ENCODE measurements around the gene TRIM24.

Gene TRIM24

GRCh38 chr7:138545123-138545522 lies 85.1 kb downstream of the TRIM24 start:
- Histone ChIP-seq H3F3A (ENCODE audit: insufficient read depth, low read length) (no peaks in the 10 kb centered on the region), H3K9me2 (ENCODE audit: low read depth, low read length) (no peaks in the 10 kb centered on the region), H2AFZ (ENCODE audit: low read length) (no peak overlapping the region), H3K36me3 (ENCODE audit: insufficient read depth, low read length) (peaks cover 75% of the 10 kb centered on the region), H3K27me3 (ENCODE audit: insufficient read depth, low read length) (no peaks in the 10 kb centered on the region), H3K4me3 (ENCODE audit: low read depth, low read length, poor library complexity, severe bottlenecking) (no peak overlapping the region), H3K4me2 (ENCODE audit: low read length) (no peak overlapping the region), H4K20me1 (ENCODE audit: insufficient read depth, low read length) (no peaks in the 10 kb centered on the region), H3K9ac (ENCODE audit: low read length) (no peak overlapping the region), H3K27ac (ENCODE audit: low read depth, low read length, poor library complexity, severe bottlenecking) (no peak overlapping the region), H3K9me3 (ENCODE audit: low read length) (no peaks in the 10 kb centered on the region), H3K4me1 (ENCODE audit: insufficient read depth, low read length, severe bottlenecking) (no peaks in the 10 kb centered on the region), H3K79me2 (ENCODE audit: insufficient read depth, low read length) (no peaks in the 10 kb centered on the region)
- TF ChIP-seq, protein P1, sequence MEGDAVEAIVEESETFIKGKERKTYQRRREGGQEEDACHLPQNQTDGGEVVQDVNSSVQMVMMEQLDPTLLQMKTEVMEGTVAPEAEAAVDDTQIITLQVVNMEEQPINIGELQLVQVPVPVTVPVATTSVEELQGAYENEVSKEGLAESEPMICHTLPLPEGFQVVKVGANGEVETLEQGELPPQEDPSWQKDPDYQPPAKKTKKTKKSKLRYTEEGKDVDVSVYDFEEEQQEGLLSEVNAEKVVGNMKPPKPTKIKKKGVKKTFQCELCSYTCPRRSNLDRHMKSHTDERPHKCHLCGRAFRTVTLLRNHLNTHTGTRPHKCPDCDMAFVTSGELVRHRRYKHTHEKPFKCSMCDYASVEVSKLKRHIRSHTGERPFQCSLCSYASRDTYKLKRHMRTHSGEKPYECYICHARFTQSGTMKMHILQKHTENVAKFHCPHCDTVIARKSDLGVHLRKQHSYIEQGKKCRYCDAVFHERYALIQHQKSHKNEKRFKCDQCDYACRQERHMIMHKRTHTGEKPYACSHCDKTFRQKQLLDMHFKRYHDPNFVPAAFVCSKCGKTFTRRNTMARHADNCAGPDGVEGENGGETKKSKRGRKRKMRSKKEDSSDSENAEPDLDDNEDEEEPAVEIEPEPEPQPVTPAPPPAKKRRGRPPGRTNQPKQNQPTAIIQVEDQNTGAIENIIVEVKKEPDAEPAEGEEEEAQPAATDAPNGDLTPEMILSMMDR (IDR thresholded peaks at IDR 0.05; ENCODE audit: low read length): no peak
- TF ChIP-seq EZH2 (IDR thresholded peaks at IDR 0.05; ENCODE audit: borderline replicate concordance, low read length): no peak

DNA sequence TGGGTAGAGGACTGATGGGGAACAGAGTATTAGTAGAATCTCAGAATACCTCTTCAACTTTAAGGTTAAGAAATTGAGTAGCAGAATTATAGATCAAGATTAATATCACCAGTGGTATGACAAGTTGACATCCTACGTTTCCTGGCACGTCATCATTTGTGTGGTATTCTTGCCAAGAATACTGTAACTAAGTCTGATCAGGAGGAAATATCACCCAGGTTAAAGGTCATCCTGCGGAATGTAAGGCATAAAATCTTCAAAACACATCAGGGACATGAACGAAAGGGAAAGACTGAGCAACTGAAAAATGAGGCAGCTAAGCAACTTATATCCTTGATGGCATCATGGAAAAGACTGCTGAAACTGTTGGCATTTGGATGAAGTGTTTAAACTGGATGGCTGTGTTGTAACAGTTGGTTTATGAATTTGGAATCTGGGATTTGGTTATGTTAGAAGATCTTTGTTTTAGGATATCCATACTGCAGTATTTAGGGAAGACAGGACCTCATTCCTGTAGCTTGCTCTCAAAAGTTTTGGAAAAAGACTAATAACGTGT lies 86.1 kb downstream of the TRIM24 start:
- no peak overlapping the region for H3K4me3 ChIP-seq (ENCODE audit: low read depth, low read length, poor library complexity, severe bottlenecking)
- H3K79me2 ChIP-seq (ENCODE audit: insufficient read depth, low read length): no peaks in the 10 kb centered on the region
- no peak overlapping the region for H3K4me2 ChIP-seq (ENCODE audit: low read length)
- H4K20me1 ChIP-seq (ENCODE audit: insufficient read depth, low read length): no peaks in the 10 kb centered on the region
- no peak overlapping the region for H3K27ac ChIP-seq (ENCODE audit: low read depth, low read length, poor library complexity, severe bottlenecking)
- H2AFZ ChIP-seq (ENCODE audit: low read length): no peak overlapping the region
- no peak for TF ChIP-seq EZH2 (IDR thresholded peaks at IDR 0.05; ENCODE audit: borderline replicate concordance, low read length)
- TF ChIP-seq, protein P1 (IDR thresholded peaks at IDR 0.05; ENCODE audit: low read length): no peak
- no peaks in the 10 kb centered on the region for H3K9me2 ChIP-seq (ENCODE audit: low read depth, low read length)
- no peak overlapping the region for H3K9ac ChIP-seq (ENCODE audit: low read length)
- no peaks in the 10 kb centered on the region for H3K4me1 ChIP-seq (ENCODE audit: insufficient read depth, low read length, severe bottlenecking)
- H3K36me3 ChIP-seq (ENCODE audit: insufficient read depth, low read length): peaks cover 70% of the 10 kb centered on the region
- H3K9me3 ChIP-seq (ENCODE audit: low read length): no peaks in the 10 kb centered on the region
- H3K27me3 ChIP-seq (ENCODE audit: insufficient read depth, low read length): no peaks in the 10 kb centered on the region
- H3F3A ChIP-seq (ENCODE audit: insufficient read depth, low read length): no peaks in the 10 kb centered on the region

DNA sequence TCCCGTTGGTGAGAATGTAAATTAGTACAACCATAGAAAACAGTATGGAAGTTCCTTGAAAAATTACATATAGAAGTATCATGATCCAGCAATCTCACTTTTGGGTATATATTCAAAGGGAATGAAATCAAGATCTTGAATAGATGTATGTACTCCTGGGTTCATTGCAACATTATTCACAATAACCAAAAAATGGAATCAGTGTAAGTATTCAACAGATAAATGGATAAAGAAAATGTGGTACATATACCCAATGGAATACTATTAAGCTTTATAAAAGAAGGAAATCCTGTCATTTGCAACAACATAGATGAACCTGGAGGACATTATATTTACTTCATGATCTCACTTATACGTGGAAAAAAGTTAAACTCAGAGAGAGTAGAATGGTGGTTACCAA lies 86.8 kb downstream of the TRIM24 start:
- Histone ChIP-seq H3K9me3 (ENCODE audit: low read length) (no peaks in the 10 kb centered on the region), H3K79me2 (ENCODE audit: insufficient read depth, low read length) (no peaks in the 10 kb centered on the region), H2AFZ (ENCODE audit: low read length) (no peak overlapping the region), H4K20me1 (ENCODE audit: insufficient read depth, low read length) (no peaks in the 10 kb centered on the region), H3K4me3 (ENCODE audit: low read depth, low read length, poor library complexity, severe bottlenecking) (no peak overlapping the region), H3K9me2 (ENCODE audit: low read depth, low read length) (no peaks in the 10 kb centered on the region), H3F3A (ENCODE audit: insufficient read depth, low read length) (no peaks in the 10 kb centered on the region), H3K4me1 (ENCODE audit: insufficient read depth, low read length, severe bottlenecking) (no peaks in the 10 kb centered on the region), H3K36me3 (ENCODE audit: insufficient read depth, low read length) (peaks cover 70% of the 10 kb centered on the region), H3K4me2 (ENCODE audit: low read length) (no peak overlapping the region), H3K27me3 (ENCODE audit: insufficient read depth, low read length) (no peaks in the 10 kb centered on the region), H3K9ac (ENCODE audit: low read length) (no peak overlapping the region), H3K27ac (ENCODE audit: low read depth, low read length, poor library complexity, severe bottlenecking) (no peak overlapping the region)
- TF ChIP-seq EZH2 (IDR thresholded peaks at IDR 0.05; ENCODE audit: borderline replicate concordance, low read length): no peak
- TF ChIP-seq, protein P1 (IDR thresholded peaks at IDR 0.05; ENCODE audit: low read length): no peak
